Stimulated activated CD8-positive, alpha-beta memory T cell treated with anti-CD3 and anti-CD28 coated beads, Interleukin-15, amount 100 ng/mL, for 4 hours (primary cell): Measurements from ENCODE around the gene ATP5F1E.
"Not testable (repeated sequence)": the region's sequence is repeated elsewhere in the genome, so short reads cannot be mapped to it uniquely, and the experiment has no call there.

Experiments used
- DNase-seq, 2 donors: peaks; one replicate each; pipeline ENCODE4 v3.0.0-alpha.2; 2020; ENCODE audit warnings: low read depth in 2 of 2

The ATP5F1E gene

DNA sequence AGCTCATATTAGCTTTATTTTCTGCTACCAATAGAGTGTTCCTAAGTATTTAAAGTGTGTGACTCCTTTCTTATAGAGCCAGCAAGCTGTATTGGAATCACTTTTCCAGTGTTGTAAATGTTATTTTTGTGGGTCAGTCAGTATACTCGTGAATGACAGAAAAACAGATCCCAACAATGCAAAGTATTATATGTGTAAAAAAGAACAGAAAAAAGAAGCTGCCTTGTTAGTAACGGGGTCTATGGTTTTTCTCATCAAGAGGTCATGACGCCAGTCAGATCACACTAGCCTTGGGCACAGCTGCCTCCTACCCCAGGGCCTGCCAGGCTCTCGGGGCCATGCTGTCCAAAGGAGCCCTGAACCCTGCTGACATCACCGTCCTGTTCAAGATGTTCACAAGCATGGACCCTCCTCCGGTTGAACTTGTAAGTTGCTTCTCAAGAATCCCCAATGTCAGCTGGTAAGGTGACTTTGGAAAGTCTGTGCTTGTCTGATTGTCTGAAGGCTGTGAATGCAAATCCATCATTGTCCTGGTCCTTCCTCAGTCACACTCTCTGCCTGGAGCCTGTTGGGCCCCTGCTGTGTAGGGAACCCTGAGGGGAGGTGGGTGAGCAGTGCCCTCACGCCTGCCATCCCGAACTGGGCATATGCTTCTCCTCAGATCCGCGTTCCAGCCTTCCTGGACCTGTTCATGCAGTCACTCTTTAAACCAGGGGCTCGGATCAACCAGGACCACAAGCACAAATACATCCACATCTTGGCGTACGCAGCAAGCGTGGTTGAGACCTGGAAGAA is 41.3 kb downstream of the ATP5F1E start:
- DNase-seq: no peak

DNA sequence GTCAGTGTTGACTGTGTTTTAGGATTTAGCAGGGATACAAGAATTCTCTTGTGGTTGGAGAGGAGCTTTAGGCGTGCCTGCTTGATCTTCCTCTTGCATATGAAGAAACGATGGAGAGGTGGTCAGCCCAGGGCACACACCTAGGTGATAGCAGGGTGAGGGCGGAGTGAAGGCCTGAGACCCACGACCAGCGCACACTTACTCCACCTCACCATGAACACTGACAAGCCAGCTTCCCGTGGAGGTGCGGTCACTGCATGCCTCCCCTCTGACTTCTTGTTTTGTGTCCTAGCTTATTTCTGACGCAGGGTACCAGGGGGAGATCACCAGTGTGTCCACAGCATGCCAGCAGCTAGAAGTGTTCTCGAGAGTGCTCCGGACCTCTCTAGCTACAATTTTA is 42.9 kb downstream of the ATP5F1E start:
- no peak for DNase-seq

DNA sequence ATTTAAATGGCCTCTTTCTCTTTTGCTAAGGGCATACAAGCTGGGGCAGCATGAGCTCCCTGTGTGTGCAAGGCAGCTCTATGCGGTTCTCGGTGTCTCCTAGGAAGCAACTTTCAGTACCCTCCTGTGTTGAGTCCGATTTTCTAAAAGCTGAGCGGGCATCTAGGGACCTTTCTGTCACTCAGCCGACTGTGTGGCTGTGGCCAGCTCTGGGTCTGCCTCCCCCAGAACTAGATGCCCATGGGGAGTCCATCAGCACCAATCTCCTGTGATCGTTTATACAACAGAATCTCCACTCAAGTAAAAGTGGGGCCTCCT is 43.6 kb downstream of the ATP5F1E start:
- no peak for DNase-seq

DNA sequence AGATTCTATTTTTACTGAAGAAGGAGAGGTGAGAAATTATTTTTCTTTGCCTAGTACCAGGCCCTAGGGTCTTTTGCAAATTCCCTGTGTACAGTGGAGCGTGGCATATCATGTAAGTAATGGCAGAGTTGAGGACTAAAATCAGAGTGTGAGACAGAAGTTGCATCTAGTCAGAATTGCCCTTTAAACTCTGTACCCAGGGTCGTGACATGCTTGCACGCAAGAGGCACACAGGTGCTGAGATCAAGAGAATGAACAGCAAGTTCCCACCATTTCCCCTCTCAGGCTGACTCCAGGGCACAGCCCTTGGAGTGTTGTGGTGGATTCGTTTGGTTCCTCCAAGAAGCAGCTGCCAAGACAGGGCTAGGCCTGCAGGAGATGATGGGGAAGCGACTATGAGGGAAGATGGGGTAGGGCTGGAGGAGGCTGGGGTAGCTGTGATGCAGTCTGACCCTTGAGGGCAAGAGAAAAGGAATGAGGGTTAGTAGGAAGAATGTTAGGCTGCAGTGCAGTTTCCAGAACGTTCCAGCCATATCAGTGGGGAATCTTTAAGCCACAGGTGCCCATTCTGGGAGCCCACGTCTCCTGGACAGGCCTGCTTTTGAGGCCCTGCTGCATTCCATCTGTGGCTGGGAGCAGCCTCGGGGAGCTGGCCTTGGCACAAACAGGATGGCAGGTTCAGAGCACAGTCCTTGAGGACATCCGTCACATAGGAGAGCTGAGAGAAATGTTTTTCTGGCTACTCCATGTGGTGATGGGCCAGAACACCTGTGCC is 44.2 kb downstream of the ATP5F1E start:
- no peak for DNase-seq

DNA sequence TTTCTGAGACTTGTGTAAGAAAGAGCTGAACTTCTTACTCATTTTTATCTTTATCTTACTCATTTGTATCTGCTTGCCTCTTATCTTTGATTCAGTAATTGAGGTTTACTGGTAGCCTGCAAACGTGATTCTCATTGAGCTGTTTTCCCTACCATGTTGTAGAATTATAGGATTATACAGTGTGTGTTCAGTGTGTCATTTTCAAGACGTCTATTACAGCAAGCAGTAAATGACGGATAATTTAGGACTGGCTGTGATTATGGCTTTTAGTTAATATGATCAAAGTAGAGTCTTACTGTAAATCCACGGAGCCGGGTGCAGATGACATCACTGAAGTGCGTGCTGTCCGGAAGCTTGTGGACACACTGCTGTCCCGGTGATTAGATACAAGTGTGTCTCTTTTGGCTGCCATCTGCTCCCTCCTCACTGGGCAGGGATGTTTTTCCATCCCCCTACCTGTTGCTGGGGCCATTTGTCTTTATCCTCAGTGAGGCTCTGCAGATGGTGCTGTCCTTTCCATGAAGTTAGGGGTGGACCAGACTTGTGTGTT is 45.1 kb downstream of the ATP5F1E start:
- no peak for DNase-seq

DNA sequence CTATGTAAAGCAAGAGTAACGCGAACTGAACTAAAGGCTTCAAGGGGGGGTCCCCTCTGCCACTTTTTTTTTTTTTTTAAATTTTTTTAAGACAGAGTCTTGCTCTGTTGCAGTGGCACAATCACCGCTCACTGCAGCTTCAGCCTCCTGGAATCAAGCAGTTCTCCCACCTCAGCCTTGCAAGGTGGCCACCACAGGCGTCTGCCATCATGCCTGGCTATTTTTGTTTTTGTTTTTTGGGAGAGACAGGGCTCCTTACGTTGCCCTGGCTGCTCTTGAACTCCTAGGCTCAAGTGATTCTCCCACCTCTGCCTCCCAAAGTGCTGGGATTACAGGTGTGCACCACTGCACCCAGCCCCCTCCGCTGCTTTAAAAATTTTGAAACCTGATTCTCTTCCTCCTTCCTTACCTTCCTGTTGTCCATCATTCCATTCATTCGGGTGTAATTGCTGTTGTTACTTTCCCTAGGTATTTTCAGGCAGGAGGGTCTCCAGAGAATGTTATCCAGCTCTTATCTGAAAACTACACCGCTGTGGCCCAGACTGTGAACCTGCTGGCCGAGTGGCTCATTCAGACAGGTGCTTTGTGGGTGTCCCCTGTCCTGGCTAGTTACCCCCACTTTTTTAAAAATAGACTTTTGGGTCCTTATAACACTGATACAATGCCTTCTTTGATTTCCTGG is 45.7 kb downstream of the ATP5F1E start:
- DNase-seq: no peak

DNA sequence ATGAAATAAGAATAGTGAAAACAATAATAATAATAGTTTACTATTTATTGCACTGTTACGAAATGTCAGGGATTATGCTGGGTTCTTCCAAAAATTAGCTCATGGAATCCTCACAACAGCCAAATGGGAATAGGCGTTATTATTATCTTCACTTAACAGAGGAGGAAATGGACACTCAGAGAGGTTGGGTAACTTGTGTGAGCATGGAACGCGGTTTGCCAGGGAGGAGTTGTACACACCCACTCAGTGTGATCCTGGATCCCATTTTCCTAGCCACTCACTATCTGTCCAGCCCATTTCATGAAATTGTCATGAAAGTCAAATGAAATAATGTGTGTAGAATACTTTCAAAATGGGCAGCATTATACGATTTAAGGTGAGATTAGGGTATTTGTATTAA is 46.5 kb downstream of the ATP5F1E start:
- DNase-seq: no peak

DNA sequence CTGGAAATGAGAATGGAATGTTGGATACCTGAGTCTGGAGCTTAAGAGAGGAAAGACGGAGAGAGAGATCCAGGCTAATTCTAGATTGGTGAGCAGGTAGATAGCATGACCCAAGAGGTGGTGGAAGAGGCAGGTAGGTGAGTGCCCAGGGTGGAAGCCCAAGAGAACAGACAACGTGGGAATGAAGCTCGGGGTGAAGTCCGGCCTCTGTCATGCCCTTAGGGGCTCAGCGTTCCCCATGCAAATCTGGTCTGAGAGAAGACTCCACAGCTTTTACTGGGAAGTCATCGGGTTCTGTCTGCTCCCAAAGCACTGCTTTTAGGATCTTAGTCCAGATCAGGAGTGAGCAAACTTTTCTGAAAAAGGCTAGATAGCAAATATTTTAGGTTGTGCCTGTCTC is 47.4 kb downstream of the ATP5F1E start:
- no peak for DNase-seq

DNA sequence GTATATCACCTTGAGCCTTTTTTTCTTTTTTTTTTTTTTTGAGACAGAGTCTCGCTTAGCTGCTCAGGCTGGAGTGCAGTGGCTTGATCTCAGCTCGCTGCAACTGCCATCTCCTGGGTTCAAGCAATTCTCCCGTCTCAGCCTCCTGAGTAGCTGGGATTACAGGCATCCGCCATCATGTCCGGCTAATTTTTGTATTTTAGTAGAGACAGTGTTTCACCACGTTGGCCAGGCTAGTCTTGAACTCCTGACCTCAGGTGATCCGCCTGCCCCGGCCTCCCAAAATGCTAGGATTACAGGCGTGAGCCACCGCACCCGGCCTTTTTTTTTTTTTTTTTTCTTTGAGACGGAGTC is 49.0 kb downstream of the ATP5F1E start:
- not testable (repeated sequence) for DNase-seq

DNA sequence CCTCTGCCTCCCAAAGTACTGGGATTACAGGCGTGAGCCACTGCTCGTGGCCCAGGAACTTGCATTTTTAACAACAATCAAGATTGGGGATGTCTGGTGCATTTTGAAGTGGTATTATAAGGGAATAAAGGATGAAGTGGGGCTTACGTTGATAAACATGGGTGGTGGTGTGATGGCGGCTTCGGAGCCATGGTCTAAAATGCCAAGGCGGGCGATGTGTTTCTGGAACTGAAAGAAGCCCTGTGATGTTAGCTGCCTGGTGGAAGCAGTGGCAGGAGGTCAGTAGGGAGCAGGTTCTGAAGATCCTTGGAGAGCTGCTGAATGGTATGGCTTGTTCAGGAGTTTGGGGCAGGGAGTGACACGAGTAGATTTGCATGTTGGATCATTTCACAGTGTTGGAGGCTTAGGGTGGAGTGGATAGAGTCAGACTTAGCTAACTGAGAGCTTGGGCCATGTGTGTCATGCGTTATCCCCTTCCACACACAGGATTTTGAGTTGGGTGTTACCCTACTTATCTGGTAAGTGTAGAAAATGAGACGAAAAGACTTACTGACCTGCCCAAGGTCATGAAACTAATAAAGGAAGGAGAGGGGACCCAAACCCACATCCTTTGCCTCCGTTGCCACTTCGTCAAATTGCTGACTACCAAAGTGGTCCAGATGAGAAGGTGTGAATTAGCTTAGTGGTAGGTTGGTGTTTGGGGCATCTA is 49.6 kb downstream of the ATP5F1E start:
- DNase-seq: no peak

DNA sequence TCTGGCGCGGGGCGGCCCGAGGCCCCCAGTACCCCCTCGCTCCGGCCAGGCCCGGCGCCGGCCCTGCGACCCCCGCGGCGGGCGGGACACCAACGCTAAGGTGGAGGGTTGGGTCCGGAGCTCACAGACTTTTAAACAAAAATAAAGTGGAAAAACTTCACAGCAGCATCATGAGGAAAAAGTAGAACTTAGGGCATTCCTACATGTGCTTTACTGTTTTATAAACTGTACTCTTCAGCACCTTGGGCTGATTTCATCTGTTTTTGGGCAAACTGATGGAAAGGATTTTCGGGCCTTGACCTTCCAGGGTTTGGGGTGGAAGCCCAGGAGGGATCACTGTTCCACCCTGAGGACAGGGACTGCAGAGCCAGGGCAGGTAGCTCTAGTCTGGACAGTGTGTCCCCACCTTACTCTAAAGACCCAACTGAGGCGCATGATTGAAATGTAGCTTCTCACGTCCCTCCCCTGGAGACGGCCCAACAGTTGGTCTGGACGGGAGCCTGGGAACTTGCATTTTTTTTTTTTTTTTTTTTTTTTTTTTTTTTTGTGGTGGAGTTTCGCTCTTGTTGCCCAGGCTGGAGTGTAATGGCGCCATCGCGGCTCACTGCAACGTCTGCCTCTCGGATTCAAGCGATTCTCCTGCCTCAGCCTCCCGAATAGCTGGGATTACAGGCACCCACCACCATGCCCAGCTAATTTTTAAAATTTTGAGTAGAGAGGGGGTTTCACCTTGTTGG is 50.3 kb downstream of the ATP5F1E start:
- DNase-seq: no peak

DNA sequence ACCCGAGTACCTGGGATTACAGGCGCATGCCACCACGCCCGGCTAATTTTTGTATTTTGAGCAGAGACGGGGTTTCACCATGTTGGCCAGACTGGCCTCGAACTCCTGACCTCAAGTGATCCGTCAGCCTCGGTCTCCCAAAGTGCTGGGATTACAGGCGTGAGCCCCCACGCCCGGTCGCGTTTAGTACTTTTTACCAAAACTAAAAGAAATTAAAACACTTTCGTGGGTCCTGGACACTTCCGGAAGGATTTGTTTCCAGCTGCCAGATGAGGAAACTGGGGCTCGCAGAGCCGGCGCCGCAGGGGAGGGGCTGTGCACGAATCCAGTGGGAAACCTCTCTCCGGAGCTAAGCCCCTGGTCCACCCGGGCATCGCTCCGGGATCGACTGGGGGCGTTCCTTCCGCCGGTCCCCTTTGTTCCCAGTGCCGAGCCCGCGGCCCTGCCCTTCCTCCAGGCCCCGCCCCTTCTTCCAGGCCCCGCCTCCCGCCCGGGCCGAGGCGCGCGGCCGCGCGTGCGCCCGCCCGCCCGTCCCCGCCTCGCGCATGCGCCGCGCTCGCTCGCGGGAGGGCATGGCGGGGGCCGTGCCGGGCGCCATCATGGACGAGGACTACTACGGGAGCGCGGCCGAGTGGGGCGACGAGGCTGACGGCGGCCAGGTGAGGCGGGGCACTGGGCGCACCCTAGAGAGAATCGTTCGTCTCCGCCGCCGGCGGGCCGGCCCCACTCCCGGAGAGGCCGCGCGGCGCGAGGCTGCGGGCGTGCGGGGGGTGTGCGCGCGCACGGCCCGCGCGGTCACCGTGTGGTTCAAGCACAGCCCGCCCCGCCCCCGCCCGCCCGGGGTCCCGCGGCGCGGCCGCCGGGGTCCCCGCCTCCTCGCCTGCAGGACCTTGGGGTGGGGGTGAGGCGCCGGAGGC is 51.2 kb downstream of the ATP5F1E start, which contains the start of gene NELFCD:
NELFCD (plus strand) TSS at position 546 of the 917 bp plus-strand sequence; CDS start at position 600, 54 bp downstream.
- peak; percentile 65 to 78 for DNase-seq

DNA sequence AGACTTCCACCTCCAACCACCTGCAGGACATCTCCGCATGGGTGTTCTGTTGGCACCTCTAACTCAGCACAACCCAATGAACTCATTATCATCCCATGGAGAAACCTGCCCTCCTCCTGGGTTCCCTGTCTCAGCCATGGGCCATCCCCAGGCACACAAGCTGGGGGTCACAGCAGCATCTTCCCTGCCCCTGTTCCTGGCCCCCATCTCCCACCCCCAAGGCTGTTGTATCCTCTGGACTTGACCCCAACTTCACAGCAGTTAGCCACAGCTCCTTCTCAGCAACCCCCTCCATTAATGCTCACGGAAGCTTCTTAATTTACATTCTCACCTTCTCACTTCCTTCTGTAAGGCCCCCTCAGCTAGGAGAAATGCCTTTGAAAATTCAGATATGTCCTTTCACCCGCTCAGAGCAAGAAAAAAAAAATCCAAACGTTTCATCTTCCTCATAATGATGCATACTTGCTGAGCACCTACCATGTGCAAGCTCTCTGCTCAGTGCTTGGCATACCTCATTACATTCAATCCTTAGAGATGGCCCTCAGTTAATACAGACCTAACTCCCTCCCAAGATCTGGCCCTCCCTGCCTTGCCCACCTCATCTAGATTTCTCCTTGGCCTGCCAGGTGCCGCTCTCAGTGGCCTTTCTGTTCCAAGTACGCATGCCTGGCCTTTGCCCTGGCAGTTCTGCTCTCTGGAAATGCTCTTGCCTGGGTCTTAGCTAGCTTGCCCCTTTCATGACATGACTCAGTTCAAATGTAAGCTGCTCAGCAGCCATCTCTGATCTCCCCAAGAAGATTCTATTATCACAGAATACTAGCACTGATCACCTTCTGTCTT is 53.6 kb downstream of the ATP5F1E start:
- no peak for DNase-seq

DNA sequence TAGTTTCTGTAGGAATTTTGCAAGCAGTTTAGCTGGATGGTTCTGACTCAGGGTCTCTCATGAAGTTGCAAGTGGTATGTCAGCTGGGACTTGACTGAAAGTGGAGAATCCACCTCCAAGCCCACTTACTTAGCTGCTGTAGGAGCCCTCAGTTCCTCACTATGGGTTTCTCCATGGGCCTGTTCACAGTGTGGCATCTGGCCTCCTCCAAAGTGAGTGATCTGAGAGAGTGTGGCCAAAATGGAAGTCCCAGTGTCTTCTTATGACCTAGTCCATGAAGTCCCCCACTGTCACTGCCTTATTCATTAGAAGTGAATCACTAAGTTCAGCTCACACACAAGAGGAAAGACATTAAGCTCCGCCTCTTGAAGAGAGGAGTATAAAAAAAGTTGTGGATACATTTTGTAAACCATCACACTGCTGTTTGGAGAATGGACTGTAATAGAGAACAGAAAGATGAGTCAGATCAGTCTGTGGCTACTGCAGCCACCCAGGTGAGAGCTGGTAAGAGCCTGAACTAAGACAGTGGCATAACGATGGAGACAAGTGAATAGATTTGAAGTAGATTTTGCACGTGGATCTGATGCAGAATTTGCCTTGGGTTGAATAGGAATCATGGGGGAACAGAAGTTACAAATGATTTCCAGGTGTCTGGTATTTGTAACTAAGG is 55.9 kb downstream of the ATP5F1E start:
- DNase-seq: no peak
